GM21723 (cell line): Measurements from ENCODE around the gene OGFR.

Source experiments
- ATAC-seq: cut with Tn5 transposase; IDR thresholded peaks from one replicate; pipeline ENCODE4 v1.9.1; 2021; ENCODE audit warnings: mild to moderate bottlenecking, moderate library complexity; ENCODE audit not compliant: unreplicated experiment

OGFR gene

DNA sequence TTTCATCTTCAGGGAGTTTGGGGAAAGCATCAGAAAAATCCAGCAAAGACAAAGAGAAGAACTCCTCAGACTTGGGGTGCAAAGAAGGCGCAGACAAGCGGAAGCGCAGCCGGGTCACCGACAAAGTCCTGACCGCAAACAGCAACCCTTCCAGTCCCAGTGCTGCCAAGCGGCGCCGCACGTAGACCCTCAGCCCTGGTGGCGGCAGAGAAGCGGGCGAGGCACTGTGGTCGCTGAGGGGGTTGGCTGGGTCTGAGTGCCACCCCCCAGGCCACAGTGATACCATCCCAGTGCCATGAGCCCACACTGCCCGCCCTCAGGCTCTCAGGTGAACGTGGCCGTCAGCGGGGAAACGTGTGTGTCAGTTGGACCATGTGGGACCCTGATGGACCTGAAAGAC is 5.2 kb upstream of the OGFR start:
- no peak for ATAC-seq

DNA sequence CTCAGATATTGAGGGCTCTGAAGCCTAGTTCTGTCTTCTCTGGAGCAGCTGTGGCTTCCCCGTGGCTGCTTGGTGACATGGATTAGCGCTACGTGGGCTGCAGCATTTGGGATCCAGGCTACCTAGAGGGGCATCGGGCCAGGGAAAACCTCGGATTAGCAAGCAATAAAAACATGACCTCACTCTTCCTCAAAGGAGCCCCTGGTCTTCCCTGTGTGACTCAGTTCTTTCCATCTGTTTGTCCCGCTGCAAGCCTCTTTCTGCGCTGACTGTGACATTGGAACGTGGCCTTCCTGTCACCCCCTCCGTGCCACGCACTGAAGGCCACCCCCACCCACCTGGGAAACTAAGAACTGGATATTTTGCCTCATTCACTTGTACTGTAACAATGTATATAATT is 4.8 kb upstream of the OGFR start:
- ATAC-seq, result no peak

DNA sequence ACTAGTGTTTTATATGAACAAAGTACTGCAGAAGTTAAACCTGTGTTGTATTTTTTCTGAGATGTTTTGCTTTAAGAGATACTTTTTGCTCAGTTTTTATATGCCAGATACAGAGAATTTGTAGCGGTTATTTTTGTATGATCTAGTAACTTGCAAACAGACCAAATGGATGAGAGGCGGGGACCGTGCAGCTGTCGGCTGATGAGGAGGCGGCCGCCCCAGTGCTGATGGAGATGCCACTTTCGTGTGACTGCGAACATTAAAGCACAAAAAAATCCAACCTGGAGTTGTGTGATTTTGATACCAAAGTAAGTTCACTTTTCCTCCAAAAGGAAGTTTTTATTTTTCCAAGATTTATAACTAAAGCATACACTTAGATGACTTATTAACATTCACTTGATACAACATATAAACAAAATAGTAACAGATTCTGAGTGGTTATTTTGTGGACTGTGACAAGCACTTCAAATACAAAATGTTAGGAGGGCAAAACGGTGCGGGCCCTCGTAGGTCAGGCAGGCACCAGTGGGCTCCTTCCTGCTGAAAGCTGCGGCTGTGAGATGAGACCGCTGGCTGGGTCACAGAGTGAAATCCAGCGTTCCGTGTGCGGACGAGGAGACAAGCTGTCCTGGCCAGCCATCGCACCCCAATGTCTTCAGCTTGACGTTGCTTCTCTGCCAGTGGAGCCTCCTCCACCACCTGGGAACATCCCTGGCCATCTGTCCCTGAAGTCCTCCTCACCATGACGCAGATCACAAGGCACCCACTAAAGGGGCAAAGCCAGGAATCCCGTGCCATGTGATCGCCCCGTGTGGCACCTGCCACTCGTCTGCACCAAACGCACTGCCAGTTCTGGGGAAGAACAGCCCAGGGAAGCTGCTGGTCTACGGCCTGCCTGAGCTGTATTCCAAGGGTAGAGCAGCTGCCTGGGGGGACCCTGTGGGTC is 4.0 kb upstream of the OGFR start:
- no peak for ATAC-seq

GRCh38 chr20:62801284-62802010 is 3.2 kb upstream of the OGFR start:
- no peak for ATAC-seq

DNA sequence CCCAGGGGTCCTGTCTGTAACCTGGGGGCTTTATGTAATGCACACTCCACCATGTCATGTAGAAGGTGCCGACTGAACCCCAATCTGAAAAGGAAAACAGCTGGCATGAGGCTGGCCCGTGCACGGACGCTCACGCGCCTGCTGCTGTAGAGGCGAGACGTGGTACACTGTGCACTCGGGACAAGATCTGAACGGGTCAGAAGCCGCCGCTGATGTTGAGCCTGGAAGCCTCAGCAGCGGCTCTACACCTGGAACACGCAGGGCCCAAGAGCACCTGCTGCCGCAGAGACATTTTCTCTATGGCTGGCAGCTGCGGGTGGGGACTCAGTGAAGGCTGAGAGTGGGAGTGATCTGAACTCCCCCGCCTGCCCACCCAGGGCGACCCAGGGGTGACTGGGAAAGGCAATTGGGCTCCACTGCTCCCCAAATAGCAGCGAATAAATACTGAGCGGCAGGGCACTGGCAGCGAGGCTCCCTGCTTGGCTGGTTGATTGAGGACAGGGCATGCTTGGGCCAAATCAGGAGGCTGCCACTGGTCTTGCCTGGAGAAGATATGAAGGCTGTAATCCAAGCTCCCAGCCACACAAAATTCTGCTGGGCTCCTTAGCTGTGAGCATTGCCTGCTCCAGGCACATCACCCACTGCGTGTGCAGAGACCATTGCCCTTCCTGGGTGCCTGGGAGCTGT is 2.5 kb upstream of the OGFR start:
- ATAC-seq, result no peak

DNA sequence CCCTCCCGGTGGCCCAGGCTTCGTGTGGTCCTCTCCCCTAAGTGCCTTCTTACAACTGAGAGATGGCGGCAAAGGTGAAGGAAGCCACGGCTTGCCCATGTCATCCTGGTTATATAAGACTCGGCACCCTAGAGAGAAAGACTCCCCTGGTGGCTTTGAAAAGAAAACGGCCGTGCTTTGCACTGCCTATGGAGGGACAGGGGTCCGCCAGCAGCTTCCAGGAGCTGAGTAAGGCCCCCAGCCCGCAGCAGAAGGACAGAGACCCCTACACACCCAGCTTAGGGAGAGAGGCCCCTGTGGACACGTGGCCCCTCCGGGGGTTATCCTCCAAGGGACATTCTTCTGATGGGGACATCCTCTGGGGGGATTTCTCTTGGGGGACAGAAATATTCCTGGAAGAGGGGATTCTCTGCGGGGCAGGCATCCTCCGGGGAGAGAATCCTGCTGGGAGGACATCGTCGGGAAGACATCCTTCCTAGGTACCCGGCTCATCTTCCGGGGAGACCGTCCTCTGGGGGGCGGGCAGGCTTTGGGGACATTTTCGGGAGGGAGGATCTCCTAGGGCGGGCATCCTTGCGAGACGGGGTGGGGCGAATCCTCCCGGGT is 511 bp upstream of the OGFR start:
- no peak for ATAC-seq

- ATAC-seq, result peak; percentile 27
Measured at GRCh38 chr20:62805155-62805710, 598 bp downstream of the OGFR start.

DNA sequence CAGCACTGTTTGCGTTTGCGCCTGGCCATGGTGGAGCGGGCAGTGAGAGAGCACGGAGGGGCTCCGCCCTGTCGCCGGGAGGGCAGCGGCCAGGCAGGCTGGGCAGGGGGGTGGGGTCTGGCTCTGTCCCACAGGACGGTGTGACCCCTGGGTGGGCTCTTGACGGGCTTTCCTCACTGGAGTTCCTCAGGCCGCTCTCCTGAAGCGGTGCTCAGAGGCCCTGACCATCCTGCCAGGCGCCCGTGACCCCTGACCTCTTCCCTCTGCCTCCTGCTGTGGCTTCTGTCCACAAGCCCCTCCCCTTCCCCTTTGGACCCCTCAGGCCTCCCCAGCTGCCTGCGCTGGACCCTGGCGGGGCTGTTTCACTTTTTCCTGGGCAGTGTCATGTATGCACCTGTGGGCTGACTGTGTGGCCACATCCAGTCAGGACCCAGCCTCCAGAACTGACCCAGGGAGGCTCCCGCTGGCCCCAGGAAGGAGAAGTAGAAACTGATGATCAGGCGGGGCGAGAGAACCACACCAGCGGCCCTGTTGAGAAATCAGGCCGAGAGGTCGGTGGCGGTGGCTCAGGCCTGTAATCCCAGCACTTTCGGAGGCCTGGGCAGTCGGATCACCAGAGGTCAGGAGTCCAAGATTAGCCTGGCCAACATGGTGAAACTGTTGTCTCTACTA is 1.2 kb downstream of the OGFR start:
- peak; percentile 4 for ATAC-seq

DNA sequence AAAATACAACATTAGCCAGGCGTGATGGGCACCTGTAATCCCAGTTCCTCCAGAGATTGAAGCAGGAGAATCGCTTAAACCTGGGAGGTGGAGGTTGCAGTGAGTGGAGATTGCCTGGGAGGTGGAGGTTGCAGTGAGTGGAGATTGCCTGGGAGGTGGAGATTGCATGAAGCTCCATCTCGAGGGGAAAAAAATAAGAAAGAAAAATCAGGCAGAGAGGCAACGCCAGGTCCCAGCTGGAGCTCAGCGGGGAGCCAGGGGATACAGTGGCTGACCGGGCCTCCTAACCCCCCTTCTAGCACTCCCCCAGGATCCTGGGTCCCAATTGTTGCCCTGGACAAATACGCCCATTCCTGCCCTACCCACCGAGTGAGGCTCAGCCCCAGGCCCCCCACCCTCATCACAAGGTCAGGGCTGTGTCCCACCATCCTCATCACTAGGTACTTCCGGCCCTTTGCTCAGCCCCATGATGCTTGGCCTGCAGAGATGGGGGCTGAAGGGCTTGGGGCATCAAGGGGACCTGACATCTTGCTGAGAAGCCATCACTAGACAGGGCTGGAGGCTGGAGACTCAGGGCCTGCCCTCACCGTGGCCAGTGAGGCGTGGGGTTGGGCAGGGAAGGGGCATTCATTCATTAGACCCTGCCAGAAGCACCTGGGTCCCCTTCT is 1.9 kb downstream of the OGFR start:
- ATAC-seq, result no peak

- no peak for ATAC-seq
Measured at GRCh38 chr20:62807444-62808210, 3.0 kb downstream of the OGFR start.

DNA sequence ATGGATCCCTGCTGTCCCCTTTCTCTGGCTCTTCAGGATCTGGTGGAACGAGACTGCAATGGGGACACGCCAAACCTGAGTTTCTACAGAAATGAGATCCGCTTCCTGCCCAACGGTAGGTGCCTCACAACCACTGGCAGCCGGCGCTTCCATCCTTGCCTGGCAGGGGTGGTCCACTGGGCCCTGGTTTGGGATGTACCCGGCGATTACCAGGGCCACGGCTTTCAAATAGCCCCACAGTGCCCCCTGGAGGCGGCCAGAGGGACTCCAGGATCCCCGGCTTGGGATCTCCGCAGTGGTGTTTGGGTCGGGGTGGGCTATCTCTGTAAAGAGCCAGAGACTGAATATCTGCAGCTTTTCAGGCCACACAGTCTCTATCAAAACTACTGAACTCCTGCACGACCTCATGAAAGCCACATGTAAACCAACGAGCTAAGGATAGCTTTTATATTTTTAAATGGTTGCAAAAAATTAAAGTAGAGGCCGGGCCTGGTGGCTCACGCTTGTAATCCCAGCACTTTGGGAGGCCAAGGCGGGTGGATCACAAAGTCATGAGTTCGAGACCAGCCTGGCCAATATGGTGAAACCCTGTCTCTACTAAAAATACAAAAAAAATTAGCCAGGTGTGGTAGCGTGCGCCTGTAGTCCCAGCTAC is 3.7 kb downstream of the OGFR start:
- no peak for ATAC-seq

- ATAC-seq, result no peak
Measured at GRCh38 chr20:62809530-62810428, 5.1 kb downstream of the OGFR start.

DNA sequence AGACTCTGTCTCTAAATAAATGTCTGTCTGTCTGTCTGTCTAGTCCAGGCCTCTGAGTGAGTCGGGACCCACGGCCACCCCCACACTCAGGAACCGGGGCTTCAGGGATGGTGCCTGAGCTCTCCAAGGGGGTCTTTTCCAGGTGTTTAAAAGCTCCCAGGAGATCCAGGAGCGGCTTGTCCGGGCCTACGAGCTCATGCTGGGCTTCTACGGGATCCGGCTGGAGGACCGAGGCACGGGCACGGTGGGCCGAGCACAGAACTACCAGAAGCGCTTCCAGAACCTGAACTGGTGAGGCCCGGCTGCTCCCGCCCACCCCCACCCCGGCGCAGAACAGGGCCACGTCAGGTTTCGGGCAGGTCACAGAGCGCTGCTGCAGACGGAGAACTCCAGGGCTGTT is 6.7 kb downstream of the OGFR start:
- ATAC-seq, result no peak

DNA sequence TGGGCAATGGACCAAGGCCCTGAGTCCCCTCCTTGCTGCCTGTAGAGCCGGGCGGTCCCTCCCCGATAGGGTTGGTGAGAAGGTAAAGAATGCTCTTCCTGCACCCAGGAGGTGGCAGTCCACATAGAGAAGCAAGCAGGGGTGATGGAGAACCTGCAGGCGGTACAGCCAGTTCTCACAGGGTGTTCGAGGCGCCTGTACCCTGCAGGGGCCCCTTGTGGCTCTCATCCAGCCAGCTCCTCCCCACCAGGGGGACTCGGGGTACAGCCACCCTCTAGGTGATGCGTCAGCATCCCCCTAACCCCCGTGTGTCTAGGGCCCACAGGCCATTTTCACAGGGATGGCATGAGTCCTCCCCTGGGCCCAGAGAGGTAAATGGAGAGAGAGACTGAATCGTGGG is 7.1 kb downstream of the OGFR start:
- ATAC-seq, result no peak

- no peak for ATAC-seq
Measured at GRCh38 chr20:62812181-62812906, 7.7 kb downstream of the OGFR start.

GRCh38 chr20:62812907-62813200 is 8.2 kb downstream of the OGFR start:
- ATAC-seq, result no peak

DNA sequence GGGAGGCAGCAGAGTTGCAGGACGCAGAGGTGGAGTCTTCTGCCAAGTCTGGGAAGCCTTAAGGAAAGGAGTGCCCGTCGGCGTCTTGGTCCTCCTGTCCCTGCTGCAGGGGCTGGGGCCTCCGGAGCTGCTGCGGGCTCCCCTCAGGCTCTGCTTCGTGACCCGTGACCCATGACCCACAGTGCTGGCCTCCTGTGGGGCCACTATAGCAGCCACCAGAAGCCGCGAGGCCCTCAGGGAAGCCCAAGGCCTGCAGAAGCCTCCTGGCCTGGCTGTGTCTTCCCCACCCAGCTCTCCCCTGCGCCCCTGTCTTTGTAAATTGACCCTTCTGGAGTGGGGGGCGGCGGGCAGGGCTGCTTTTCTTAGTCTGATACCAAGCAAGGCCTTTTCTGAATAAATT is 9.0 kb downstream of the OGFR start:
- no peak for ATAC-seq
